ENCODE data around the gene DNAJC21.
A peak's percentile ranks its signal among the peaks of the same experiment; 100 is the strongest.

Gene DNAJC21

DNA sequence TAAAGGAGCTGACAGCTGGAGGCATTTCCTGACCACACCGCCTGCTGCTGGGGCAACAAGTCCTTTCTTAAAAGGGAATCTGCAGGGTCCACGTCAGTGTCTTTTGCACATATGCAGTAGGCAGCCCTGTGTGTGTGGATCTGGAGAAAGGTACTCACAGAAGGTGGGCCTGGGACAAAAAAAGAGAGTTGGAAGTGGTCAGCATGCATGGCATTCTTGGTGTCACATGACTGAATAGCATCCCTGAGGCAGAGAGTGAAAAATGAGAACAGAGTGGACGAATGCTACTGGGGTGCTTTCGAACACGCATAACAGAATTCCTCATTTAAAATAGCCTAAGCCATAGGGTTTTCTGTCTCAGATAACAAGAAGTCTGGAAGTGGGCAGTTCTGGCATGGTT, 47.0 kb downstream of the DNAJC21 start:
- FAIRE-seq (no peak), DNase-seq (ENCODE audit: insufficient read length, low spot score) (no peak)

DNA sequence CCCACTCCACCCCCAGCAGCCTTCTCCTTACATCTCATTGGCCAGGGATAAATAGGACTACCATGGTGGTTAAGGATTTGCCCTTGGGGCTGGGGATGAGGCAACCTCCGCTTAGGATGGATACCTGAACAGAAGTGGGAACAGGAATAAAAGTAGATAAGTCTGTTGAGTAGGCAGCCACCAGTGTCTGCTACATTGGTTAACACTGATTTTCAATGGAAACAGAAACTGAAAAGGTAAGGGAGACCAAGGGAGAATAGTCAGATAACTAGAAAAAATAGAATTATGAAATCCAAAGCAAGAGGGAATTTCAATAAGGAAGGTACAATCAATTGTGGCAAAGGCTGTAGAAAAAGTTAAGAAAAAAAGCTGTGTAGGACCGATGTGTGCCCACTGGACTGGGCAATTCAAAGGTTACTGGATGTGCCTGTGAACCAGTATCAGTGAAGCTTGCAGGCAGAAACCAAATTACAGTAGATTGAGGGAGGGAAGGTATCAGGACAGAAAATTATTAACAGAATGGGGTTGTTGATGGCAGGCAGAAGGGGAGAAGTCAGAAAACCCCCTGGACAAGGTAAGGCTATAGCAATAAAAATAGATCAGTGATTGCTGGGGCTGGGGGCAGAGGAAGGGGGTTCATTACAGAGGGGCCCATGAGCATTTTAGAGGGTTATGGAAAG, 48.7 kb downstream of the DNAJC21 start:
- DNase-seq (ENCODE audit: insufficient read length, low spot score) (peak; percentile 36), FAIRE-seq (peak; percentile 97)

DNA sequence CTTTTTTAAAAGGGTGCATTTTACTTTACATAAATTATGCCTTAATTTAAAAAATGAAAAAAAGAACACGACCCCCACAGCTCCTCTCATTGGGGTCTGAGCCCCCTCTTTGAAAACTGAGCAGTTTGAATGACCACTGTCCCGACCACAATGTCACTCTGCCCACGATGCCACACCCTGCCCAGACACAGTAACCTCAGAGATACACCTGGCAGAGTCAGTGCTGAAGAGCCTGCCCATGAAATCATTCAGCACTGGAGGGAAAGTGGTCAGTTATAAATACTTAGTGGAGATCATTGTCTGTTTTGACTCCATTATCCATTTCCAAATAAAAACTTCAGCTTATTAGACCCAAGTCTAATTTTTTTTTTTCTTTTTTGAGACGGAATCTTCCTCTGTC, 49.3 kb downstream of the DNAJC21 start:
- DNase-seq (ENCODE audit: insufficient read length, low spot score): no peak
- FAIRE-seq: peak; percentile 84

DNA sequence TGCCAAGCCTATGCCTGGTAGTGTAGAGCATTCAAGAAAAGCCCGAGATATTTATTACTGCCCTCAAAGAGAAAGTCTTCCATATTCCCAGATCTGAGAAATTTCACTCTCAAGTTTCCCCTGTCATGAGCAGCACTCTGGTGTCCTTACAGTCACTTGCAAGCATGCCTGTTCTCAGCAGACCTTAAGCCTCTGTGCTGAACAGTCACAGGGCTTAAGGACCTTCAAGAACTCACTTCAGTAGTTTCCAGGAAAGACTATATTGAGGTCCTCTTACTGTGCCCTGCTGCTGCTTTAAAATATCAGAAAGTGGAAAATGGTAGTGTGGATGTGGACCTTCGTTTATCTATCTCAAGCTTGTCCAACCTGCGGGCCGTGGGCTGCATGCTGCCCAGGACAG, 53.5 kb downstream of the DNAJC21 start:
- DNase-seq (ENCODE audit: insufficient read length, low spot score) (no peak), FAIRE-seq (no peak)

DNA sequence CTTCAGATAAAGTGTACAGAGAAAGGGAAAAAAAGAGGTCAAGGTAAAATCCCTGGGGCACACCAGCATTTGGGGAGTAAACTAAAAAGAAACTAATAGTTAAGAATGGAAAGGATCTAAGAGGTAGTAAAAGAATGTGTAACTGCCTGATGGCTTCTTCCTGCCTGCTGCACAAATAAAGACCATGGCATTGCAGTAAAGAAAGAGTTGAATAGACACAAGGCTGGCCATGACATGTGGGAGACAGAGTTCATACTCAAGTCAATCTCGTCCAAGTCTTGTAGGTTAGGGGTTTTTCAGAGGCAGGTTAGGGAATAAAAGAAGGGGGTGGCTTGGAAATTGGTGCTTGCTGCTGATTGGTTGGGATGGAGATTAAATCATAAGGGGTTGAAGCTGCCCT, 57.6 kb downstream of the DNAJC21 start:
- DNase-seq (ENCODE audit: insufficient read length, low spot score) (no peak), FAIRE-seq (no peak)

DNA sequence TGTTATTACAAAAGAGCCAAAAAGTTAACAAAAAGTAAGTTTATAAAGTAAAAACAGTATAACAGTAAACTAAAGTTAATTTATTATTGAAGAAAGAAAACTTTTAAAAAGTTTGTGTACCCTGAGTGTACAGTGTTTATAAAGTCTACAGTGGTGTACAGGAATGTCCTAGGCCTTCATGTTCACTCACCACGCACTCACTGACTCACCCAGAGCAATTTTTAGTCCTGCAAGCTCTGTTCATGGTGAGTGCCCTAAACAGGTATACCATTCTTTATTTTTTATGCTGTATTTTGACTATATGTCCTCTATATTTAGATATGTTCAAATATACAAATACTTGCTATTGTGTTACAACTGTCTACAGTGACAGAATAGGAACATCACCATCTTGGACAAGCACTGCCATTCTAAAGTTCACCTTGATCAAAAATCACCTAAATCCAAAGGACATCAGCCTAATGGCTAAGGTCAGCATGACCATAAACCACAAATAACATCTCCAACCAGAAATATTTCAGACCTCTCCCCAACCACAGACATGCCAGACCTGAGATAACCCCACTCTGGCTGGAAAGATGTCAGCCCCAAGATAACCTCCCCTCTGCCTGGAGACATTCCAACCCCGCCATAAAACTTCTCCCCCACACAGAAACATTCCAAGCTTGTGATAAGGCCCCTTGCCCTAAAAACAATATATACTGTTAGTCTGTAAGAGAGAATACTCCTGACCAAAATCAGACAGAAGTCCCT, 62.3 kb downstream of the DNAJC21 start:
- FAIRE-seq (no peak), DNase-seq (ENCODE audit: insufficient read length, low spot score) (no peak)

DNA sequence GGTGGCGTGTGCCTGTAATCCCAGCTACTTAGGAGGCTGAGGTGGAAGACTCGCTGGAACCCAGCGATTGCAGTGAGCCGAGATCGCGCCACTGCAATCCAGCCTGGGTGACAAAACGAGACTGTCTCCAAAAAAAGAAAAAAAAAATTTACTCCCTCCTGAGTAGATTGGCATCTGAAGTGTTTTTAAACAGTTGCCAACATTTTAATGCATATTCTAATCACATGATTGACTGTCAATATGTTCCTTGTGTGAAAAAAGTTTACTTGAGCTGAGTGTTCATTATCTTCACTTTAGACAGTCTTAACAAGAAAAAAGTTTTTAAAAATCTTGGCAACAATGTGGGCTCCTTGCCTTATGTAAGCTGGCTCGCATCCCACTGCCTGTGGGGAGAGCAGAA, 64.6 kb downstream of the DNAJC21 start:
- FAIRE-seq (no peak), DNase-seq (ENCODE audit: insufficient read length, low spot score) (no peak)

DNA sequence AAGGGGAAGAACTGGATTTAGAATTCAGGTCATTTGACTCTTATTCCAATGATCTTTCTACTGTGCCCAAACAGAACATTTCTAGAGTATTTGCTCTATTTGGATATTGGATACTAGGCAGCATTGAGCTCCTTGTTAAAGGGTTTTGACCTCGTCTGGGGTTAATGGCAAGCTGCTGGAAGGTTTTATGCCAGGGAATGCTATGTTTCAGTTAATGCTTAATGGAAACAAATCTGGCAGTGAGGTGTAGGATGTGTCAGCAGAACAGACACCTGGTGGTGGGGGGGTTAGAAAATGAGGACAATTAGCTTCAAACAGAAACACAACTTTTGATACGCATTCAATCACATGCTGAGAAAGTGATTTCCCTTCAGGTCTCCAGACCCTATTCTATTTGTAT, 66.9 kb downstream of the DNAJC21 start:
- no peak for FAIRE-seq

DNA sequence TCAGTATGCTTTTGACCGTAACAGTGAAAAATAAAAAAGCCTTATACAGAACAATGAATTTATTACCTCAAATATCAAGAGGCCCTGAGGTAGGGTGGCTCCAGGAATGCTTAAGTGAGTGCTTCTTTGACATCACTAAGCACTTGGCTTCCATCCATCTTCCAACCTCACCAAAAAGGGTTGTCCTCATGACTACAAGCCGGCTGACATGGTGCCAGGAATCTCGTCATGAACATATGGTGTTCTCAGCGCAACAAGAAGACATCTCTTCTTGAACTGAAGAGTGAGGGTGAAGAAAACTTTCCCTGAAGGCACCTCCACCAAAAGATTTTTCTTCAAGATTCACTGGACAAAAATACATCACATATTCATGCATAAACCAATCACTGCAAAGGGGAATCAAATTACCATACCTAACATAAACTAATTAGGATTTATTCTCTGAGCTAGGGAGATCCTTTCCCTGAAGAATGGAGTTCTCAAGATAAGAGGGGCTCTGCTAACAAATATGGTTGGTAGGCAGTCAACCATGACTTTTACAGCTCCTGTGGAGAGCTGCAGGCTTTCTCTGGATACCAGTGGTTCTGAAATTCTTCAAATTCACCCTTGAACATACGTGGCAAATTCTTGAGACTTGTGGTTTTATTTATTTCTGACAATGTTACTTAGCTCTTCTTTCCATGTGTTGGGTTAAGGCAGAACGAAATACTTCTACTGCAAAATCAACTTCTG, 68.9 kb downstream of the DNAJC21 start:
- no peak for FAIRE-seq
- no peak for DNase-seq (ENCODE audit: insufficient read length, low spot score)

More for the DNA sequence above, 66.9 kb downstream of the DNAJC21 start:
- no peak for DNase-seq (ENCODE audit: insufficient read length, low spot score)

DNA sequence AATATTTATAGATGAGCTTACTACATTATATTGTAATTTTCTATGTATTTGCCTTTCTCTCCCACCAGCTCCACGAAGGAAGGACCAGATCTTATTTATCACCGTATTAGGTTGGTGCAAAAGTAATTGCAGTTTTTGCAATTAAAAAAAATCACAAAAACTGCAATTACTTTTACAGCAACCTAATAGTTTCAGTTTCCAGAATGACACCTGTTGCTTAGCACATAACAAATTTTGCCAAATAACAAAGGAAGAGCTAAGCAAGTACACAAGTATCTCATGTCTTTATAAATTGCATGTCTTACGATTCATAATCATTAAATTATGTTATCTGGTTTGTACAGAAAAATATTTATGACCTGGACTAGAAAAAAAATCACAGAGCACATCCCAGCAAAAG, 72.5 kb downstream of the DNAJC21 start:
- no peak for DNase-seq (ENCODE audit: insufficient read length, low spot score)
- FAIRE-seq: no peak

DNA sequence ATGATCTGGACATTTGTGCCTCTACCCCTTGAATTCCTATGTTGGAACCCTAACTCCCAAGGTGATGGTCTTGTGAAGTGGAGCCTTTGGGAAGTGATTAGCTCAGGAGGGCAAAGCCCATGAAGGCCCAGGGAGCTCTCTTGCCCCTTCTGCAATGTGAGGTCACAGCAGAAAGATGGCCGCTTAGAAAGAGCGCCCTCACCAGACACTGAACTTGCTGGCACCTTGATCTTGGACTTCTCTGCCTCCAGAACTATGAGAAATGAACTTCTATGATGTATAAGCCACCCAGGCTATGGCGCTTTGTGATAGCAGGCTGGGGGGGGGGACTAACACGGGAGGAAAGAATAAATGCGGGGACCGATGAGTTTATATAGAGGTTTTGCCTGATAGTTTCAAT, 73.1 kb downstream of the DNAJC21 start:
- no peak for DNase-seq (ENCODE audit: insufficient read length, low spot score)
- no peak for FAIRE-seq

DNA sequence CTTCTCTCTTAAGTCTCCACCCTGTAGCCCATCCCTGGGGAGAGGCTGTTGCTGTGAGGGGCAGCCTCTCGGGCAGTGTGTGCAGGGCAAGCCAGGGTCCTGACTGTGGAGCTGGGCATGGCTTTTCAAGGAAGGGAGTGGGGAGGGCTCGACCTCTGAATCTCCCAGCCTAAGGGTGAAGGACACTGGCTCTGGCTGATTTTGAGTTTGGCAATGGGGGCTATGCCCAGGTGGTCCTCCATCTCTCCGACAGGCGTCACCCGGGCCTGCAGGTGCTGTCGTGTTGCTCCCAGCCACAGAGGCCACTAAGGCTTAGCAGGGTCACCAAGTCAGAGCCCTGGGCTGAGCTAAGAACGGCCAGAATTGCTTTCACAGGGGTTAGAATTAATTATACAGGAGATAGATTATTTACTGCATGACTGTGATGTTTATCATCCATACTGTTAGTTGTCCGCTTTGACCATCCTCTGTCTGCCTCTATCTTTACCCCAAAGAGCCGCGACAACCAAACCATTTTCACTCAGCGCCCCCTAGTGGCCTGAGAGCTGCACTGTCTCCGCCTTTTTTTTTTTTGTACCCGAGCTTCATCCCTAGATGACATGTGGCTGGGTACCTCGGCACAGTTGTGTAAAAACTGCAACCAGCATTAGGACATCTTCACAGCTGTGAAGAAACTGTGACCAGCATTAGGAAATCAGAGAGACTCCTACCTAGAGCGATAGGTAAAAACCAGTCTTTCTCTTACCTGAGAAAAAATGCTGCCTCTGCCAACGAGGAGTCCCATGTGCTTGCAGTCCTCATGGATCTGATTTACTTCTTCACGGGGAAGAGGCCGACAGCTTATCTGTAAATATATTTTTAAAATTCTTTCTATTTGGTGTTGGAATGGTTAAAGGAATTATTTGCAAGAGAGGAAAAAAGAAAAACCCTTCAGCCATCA, 73.9 kb downstream of the DNAJC21 start:
- DNase-seq (ENCODE audit: insufficient read length, low spot score) (peak; percentile 55), FAIRE-seq (peak; percentile 84)

DNA sequence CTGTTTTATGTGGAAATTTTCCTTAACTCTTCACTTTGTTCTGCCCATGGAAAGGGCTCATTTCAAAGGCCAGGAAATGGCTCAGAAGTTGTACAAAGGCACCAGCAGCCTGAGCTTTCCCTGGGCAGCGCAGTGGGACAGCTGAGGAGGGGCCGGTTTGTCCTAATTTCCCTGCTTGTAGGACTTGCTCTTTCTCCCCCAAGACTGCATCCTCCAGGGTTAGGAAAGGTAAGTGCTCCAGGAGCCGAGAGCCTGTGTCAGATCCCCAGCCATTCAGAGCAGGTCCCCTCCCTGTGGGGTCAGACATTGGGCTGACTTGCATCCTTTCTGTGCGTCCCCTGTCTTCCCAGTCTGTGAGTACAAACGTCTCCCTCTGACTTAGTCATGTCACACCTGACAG, 74.8 kb downstream of the DNAJC21 start:
- FAIRE-seq: no peak
- no peak for DNase-seq (ENCODE audit: insufficient read length, low spot score)

DNA sequence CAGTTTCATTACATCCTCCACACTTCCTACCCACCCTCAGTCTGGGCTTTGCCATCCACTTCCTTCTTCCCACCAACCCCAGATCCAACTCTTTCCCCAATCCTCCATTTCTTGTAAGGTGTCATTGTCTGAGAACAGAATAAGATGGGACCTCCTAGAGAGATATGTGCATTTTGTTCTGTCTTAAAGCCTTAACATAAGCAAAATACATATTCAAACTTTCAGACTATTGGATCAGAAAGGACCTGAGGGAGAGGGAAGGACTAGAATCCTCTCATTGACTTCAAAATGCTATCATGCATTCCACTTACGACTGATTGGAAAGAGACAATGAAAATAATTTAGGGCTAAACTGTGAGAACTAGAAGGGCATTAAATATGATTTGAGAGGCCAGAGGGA, 75.4 kb downstream of the DNAJC21 start:
- no peak for FAIRE-seq

More for the DNA sequence above, 75.4 kb downstream of the DNAJC21 start:
- DNase-seq (ENCODE audit: insufficient read length, low spot score): no peak
